ENCODE measurements around the gene DBT. TPM values are rescaled to one million over a fixed set of nuclear protein-coding genes. Genes with fewer than 3 reads are reported as not detected.

The DBT gene
- total and polyA plus RNA-seq, 10 of the 15 experiments (the other 5 are each of a cell fraction or from before 2014, with no cell fraction given) = 2.1 to 15.9 (median 6.9) TPM

- TF ChIP-seq E2F4 (IDR thresholded peaks at IDR 0.05; ENCODE audit: low read depth, low read length) = 0 out of 2 replicates have a peak, but pooled peaks have one; percentile 53
- TF ChIP-seq GABPA (IDR thresholded peaks at IDR 0.05; ENCODE audit: low read depth) = peak; percentile 73
- no peak for TF ChIP-seq RELA (IDR thresholded peaks at IDR 0.05; ENCODE audit: borderline replicate concordance, partially characterized antibody)
- no peak for TF ChIP-seq FOS (IDR thresholded peaks at IDR 0.05; ENCODE audit: borderline replicate concordance, extremely low read depth, insufficient read length)
- no peak for TF ChIP-seq SIN3A (IDR thresholded peaks at IDR 0.05; ENCODE audit: low read depth, low read length)
- TF ChIP-seq MLLT1 (IDR thresholded peaks at IDR 0.05) = 0 out of 2 replicates have a peak, but pooled peaks have one; percentile 40
- no peak for TF ChIP-seq TCF3 (IDR thresholded peaks at IDR 0.05; ENCODE audit: borderline replicate concordance, insufficient read depth, low read depth, low read length)
- TF ChIP-seq, protein P1, sequence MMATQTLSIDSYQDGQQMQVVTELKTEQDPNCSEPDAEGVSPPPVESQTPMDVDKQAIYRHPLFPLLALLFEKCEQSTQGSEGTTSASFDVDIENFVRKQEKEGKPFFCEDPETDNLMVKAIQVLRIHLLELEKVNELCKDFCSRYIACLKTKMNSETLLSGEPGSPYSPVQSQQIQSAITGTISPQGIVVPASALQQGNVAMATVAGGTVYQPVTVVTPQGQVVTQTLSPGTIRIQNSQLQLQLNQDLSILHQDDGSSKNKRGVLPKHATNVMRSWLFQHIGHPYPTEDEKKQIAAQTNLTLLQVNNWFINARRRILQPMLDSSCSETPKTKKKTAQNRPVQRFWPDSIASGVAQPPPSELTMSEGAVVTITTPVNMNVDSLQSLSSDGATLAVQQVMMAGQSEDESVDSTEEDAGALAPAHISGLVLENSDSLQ (IDR thresholded peaks at IDR 0.05) = no peak
- peak; percentile 77 for TF ChIP-seq POLR2AphosphoS5 (IDR thresholded peaks at IDR 0.05; ENCODE audit: low read length)
- 0 out of 2 replicates have a peak, but pooled peaks have one; percentile 6 for TF ChIP-seq ZBTB11 (CRISPR knock-in tag; IDR thresholded peaks at IDR 0.05)
- TF ChIP-seq, protein P2, sequence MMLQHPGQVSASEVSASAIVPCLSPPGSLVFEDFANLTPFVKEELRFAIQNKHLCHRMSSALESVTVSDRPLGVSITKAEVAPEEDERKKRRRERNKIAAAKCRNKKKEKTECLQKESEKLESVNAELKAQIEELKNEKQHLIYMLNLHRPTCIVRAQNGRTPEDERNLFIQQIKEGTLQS (IDR thresholded peaks at IDR 0.05; ENCODE audit: borderline replicate concordance, extremely low read depth, low read depth, low read length) = no peak
- TF ChIP-seq TARDBP (IDR thresholded peaks at IDR 0.05; ENCODE audit: borderline replicate concordance) = no peak
- no peak for TF ChIP-seq ZNF592 (IDR thresholded peaks at IDR 0.05)
- no peak; the same call in 1 of the 2 replicates for TF ChIP-seq BACH1 (IDR thresholded peaks at IDR 0.05; ENCODE audit: borderline replicate concordance)
These were observed 16.5 kb upstream of the DBT start, which contains the start of gene RTCA (continued) for GRCh38 chr1:100265931-100266740.
